Activated CD4-positive, alpha-beta T cell treated with anti-CD3 and anti-CD28 coated beads, Interleukin-2, Interleukin-4, amounts not matched to agents 100 ng/mL and 50 ng/mL, durations not matched to agents 16 hours and 8 hours (primary cell): Measurements from ENCODE around the gene LMF1.

Experiments
- DNase-seq: peaks from one replicate; pipeline ENCODE4 v3.0.0-alpha.2; 2020; ENCODE audit warnings: low spot score

LMF1 gene

GRCh38 chr16:984736-985636, 14.2 kb upstream of the LMF1 start:
- DNase-seq, result no peak

DNA sequence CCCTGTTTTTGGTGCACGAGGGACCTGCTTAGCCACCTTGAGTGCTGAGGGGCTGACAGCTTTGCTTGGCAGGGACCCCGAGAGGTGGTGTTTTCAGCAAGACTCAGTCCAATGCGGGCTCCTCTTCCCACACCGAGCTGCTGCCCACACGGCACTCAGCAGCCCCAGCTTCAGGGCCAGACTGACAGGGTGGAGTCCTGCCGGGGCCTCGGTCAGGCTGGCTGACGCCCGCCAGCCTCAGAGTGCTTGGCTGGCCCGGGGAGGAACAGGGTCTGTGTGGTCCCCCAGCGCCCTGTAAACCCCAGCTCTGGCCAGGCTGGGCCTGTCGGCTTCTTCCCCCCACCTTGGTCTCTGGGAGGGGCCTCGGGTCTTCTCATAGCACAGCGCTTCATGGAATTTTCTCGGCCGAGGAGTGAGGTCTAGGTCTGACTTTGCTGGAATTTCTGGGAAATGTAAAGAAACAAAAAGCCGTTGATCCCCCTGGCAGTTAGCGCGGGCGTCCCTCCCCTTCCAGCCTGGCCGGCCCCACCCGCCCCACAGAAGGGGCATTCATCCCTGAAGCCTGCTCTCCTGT, 13.4 kb upstream of the LMF1 start:
- DNase-seq, result no peak

DNA sequence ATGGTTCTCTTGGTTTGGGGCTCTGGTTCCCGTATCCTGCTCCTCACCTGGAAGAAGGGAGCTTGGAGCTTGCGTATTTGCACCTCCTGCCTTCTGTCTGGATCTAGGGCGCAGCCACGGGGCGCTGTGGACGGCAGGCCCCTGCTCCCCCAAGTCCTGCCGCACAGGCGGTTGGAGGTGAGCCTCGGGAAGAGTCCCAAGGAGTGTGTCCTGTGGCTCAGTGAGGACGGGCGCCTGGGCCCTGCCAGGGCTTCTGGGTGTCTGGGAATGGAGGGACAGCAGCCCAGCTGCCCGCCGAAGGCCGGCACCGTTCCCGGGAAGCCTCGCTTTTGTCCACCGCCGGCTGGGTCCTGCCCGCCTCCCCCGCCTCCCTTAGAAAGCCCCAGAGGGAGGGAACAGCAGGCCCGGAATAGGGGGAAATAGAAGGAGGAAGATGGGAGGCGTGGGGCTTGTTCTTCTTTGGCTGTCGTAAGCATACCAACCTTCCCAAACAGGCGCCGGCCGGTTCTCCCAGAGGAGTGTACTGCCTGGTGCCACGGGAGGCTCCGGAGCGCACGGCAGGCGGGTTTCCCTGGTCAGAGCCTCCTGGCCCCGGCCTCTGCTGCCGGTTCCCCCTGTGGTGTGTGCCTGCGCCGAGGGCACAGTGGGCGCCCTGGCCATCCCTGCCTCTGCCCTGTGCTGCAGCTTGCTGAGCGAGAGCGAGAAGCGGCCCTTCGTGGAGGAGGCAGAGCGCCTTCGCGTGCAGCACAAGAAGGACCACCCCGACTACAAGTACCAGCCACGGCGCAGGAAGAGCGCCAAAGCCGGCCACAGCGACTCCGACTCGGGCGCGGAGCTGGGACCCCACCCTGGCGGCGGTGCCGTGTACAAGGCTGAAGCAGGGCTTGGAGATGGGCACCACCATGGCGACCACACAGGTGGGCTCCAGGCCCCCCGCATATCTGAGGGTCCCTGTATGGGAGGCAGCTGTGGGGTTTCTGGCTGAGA, 12.6 kb upstream of the LMF1 start:
- DNase-seq, result no peak

GRCh38 chr16:982145-983043, 11.6 kb upstream of the LMF1 start:
- DNase-seq, result no peak

- DNase-seq, result no peak
Measured at GRCh38 chr16:981695-982144, 10.9 kb upstream of the LMF1 start, which contains the start of gene SOX8. SOX8 (plus strand) TSS chr16:981770; CDS start chr16:981923, 153 bp downstream.

GRCh38 chr16:980595-980854, 9.7 kb upstream of the LMF1 start:
- no peak for DNase-seq

GRCh38 chr16:979859-980594, 9.2 kb upstream of the LMF1 start:
- no peak for DNase-seq

- DNase-seq, result no peak
Measured at GRCh38 chr16:979147-979546, 8.4 kb upstream of the LMF1 start.

GRCh38 chr16:978403-978802, 7.6 kb upstream of the LMF1 start:
- DNase-seq, result no peak

- DNase-seq, result no peak
Measured at GRCh38 chr16:977896-978295, 7.1 kb upstream of the LMF1 start.

DNA sequence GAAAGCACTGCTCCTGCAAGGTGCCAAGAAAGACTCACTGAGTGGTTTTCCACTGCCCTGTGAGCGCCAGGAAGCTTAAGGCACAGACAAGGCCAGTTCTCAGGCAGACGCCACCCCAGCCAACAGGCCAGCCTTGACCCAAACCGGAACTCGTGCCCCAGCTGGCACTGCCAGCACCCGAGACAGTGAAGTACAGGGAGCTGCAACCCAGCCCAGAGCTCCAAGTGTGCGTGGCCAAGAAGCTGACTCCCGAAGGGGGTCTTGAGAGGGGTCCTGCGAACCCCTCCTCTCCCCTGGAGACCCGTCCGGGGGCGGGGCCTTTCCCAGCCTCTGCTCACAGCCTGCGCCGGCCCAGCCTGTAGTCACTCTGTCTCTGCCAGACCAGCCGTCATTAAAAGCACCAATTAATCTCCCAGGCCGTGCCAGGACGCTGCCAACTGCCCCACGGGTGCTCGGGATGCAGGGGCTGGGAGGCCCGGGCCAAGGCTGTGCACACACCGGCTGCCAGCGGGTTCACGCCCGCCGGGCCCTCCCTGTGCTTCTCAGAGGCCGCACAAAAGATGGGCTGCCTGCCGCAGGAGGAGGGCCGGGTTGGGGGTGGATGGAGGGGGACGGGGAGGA, 6.4 kb upstream of the LMF1 start:
- no peak for DNase-seq

- DNase-seq, result no peak
Measured at GRCh38 chr16:976389-976931, 5.7 kb upstream of the LMF1 start.

DNA sequence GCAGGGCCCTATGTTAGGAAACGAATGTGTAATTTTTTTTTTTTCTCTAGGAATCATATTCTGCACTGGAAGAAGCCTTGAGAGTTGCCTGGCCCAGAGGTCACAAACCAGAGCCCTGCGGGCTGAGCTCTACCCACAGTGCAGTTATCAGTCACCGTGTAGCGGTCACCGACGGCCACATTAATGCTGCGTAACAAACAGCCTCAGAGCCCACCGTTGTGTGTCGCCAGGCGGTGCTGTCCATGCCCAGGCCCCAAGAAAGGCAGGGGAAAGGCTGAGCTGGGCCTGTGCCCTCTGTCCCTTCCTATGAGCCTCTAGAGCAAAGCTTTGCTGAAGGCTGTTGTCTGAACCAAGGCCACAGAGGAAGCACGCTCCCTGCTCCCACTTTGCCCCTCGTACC, 4.5 kb upstream of the LMF1 start:
- DNase-seq, result no peak

GRCh38 chr16:974611-975261, 4.0 kb upstream of the LMF1 start:
- no peak for DNase-seq

DNA sequence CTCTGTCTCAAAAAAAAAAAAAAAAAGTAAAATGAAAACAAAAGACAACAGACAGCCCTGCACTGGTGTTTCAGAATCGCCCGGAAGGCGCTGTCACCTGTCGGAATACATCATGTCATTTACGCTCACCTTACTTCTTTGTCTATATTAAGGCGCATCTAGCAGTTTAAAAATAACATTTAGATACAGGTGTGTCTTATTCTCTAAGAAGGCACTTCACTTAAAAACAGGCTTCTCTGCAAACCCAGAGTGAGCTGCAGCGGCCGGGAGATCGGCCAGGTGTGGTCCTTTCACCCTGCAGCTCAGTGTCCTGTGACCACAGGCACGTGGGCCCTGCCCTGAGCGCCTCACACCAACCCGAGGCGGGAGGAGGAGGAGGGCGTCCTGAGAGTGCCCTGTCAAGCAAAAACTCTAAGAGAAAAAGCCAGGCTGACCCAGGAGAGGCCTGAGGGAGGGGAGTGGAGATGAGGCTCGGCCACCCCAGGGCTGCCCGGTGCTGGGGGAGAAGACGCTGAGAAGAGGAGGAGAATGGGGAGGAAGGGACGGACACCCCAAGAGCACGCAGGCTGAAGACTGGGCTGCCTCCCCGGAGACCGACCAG, 3.3 kb upstream of the LMF1 start:
- DNase-seq, result no peak

DNA sequence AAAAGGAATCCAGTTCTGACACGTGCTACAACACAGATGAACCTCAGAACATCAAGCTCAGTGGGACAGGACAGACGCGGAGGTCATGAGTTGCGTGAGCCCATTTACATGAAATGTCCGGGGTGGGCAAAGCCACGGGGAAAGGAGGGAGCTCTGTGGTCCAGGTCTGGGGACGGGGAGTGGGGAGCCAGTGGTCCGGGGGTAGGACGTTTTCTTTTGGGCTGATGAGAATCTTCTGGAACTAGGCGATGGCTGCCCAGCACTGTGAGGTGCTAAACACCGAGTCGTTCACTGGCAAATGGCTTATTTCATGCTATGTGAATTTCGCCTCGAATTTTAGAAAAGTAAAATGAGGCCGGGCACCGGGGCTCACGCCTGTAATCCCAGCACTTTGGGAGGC, 2.6 kb upstream of the LMF1 start:
- DNase-seq, result no peak

DNA sequence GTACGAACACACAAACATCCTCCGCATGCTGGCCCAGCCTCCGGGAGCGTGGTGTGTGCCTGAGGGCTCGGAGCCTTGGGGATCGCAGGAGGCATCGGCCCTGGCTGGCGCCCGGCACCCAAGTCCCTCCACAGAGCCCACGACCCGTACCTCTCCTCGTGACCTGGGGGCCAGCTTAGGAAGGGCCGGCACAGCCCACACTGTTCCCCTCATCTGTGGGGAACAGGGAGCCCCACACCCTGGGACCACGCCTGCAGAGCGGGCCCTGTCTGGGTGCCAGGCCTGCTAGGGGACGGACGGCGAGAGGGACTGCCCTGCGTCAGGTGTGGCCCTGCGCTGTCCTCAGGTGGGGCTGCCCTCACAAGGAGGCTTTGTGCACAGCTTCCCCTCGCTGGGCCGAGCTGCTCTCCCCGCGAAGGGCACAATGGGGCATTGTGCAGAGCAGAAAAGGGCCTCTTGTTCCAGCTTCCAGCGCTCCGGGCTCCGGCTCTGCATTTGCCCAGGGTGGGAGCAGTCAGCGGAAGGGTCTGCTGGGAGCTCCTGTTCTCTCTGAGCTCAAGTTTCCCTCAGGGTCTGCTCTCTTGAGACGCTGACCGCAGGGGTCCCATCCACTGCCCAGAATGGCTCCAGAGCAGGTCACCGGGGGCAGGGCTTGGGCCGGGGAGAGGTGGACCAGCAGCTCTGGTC, 1.7 kb upstream of the LMF1 start:
- DNase-seq, result no peak

DNA sequence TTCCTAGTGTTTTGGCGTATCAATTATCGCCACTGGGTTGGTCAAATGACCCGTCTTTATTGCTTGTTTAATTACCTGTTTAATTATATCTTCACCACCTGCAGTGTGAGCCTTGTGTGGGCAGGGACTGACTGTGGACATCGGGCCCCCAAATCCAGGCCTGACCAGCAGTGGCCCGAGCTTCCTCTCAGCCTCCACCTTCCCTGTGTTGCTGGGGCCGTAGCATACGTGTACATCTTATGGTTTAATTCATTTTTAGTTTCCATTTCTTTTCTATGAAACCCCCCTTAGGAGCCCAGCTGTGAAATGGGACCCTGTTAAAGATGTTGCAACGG, 1.2 kb upstream of the LMF1 start:
- no peak for DNase-seq

GRCh38 chr16:971582-971905, 760 bp upstream of the LMF1 start:
- DNase-seq, result no peak
